CD4-positive, alpha-beta T cell (primary cell): ENCODE data around the gene DDX31. TPM values are rescaled to one million over a fixed set of nuclear protein-coding genes. Genes with fewer than 3 reads are reported as not detected.
A peak's percentile ranks its signal among the peaks of the same experiment; 100 is the strongest.

Source experiments
- ATAC-seq: fragments of 200-7000 bp; cut with Tn5 transposase; one replicate; pipeline ENCODE4 v1.10.0; 2022; ENCODE audit warnings: mild to moderate bottlenecking; ENCODE audit not compliant: poor library complexity
- CTCF ChIA-PET: fragments of 350-600 bp; sonication (Branson Sonifier 250); formaldehyde crosslinking; loops from one replicate; lab custom pipeline; 2021; ENCODE audit warnings: antibody characterized with exemption, inconsistent platforms; lab: Charles Lee
- POLR2A ChIA-PET: fragments of 350-600 bp; sonication (Branson Sonifier 250); formaldehyde crosslinking; loops from one replicate; lab custom pipeline; 2021; ENCODE audit warnings: antibody characterized with exemption, inconsistent platforms; lab: Charles Lee
- DNase-seq, 14 experiments: peaks; one replicate each; pipeline ENCODE4 v3.0.0-alpha.2; 2013 to 2020; ENCODE audit warnings: mixed read lengths in 2 of 14
- H3K27ac ChIP-seq, 2 donors: one replicate each; pipeline versions ENCODE4 v1.5.1 to v1.7.0; 2013; ENCODE audit warnings: low read length in 2 of 2, low read depth in 1 of 2, mild to moderate bottlenecking in 1 of 2
- H3K27me3 ChIP-seq, 2 experiments: 1 replicate in 1 of 2; 2 replicates in 1 of 2; pipeline versions ENCODE4 v1.6.1 to v1.7.0; 2013; ENCODE audit warnings: low read length in 2 of 2, control low read depth in 1 of 2, mild to moderate bottlenecking in 1 of 2, moderate library complexity in 1 of 2; ENCODE audit not compliant: insufficient read depth in 2 of 2, control insufficient read depth in 1 of 2
- H3K36me3 ChIP-seq: one replicate; pipeline ENCODE4 v1.6.1; 2013; ENCODE audit warnings: low read length, control low read depth; ENCODE audit not compliant: insufficient read depth
- H3K4me1 ChIP-seq: one replicate; pipeline ENCODE4 v1.6.1; 2013; ENCODE audit warnings: low read length, control low read depth; ENCODE audit not compliant: insufficient read depth
- H3K4me3 ChIP-seq: one replicate; pipeline ENCODE4 v1.5.1; 2013; ENCODE audit warnings: mild to moderate bottlenecking, low read length, moderate library complexity
- H3K9me3 ChIP-seq, 2 experiments: 1 replicate in 1 of 2; 2 replicates in 1 of 2; pipeline versions ENCODE4 v1.6.1 to v1.7.0; 2013; ENCODE audit warnings: low read length in 2 of 2, mild to moderate bottlenecking in 2 of 2, control low read depth in 1 of 2, moderate library complexity in 1 of 2; ENCODE audit not compliant: control insufficient read depth in 1 of 2, insufficient read depth in 1 of 2
- H3K27ac Mint-ChIP-seq: one replicate; pipeline ENCODE4 v1.8.0; 2020; ENCODE audit warnings: mixed read lengths
- H3K27me3 Mint-ChIP-seq: one replicate; pipeline ENCODE4 v1.8.0; 2021; ENCODE audit warnings: mixed read lengths
- H3K36me3 Mint-ChIP-seq: one replicate; pipeline ENCODE4 v1.8.0; 2021; ENCODE audit warnings: low read depth, mixed read lengths
- H3K4me1 Mint-ChIP-seq: one replicate; pipeline ENCODE4 v1.8.0; 2021; ENCODE audit warnings: low read depth, mixed read lengths
- H3K4me3 Mint-ChIP-seq: one replicate; pipeline ENCODE4 v1.8.0; 2020; ENCODE audit warnings: mild to moderate bottlenecking, mixed read lengths
- H3K9me3 Mint-ChIP-seq: one replicate; pipeline ENCODE4 v1.8.0; 2020; ENCODE audit warnings: mixed read lengths
- CTCF ChIP-seq: fragments of 200-600 bp; IDR thresholded peaks from one replicate; pipeline ENCODE4 v1.8.0; 2022; ENCODE audit warnings: antibody characterized with exemption, mild to moderate bottlenecking
- intact Hi-C, 2 experiments: fragments of 100-400 bp; cut with DNase I in 1 of 2; cut with micrococcal nuclease in 1 of 2; formaldehyde crosslinking; loops; one replicate each; pipeline versions ENCODE4 v1.15.1 to v1.9.0; 2023 to 2025; cut with DNase I, micrococcal nuclease
- total RNA-seq, 174 experiments: library from RNA in 2 of 174; stranded (reverse) in 2 of 174; gene quantifications; one replicate each; pipeline ENCODE4 v1.2.3 and lab custom pipeline; 2021 to 2026

DDX31 gene
- total RNA-seq, 2 experiments from 2014 or later, result 11.0 to 11.3 TPM

GRCh38 chr9:132673355-132673754, 3.6 kb upstream of the DDX31 start:
- peak overlapping the region; percentile 28 for H3K4me3 Mint-ChIP-seq
- POLR2A ChIA-PET, result no interaction called here
- DNase-seq, result peak in 2 of 14 experiments; percentile 42 to 57

GRCh38 chr9:132672413-132672690, 2.6 kb upstream of the DDX31 start:
- TF ChIP-seq CTCF, result no peak
- H3K4me3 Mint-ChIP-seq, result peak overlapping the region; percentile 98
- H3K9me3 Mint-ChIP-seq, result no peaks in the 10 kb centered on the region
- ChIA-PET CTCF (no interaction called here), POLR2A (no interaction called here)
- intact Hi-C loops, result loop anchor here (5.0 to 10.0 kb wide), 4 partner anchors 100 to 1548 kb away; partner anchors contain the start of genes CFAP77 (in 1 of the 2), NUP214 (in 1 of the 2) and SURF6 (in 1 of the 2)
- H3K4me1 Mint-ChIP-seq, result peaks cover 63% of the 10 kb centered on the region
- Histone ChIP-seq H3K27ac (no peak overlapping the region), H3K4me1 (peaks cover 32% of the 10 kb centered on the region), H3K36me3 (no peaks in the 10 kb centered on the region), H3K9me3 (no peaks in the 10 kb centered on the region), H3K4me3 (no peak overlapping the region), H3K27me3 (no peaks in the 10 kb centered on the region)
- no peak for ATAC-seq
- no peak for DNase-seq
- no peaks in the 10 kb centered on the region for H3K27me3 Mint-ChIP-seq
- peaks cover 12% of the 10 kb centered on the region for H3K36me3 Mint-ChIP-seq
- peak overlapping the region; percentile 92 for H3K27ac Mint-ChIP-seq

More at GRCh38 chr9:132673355-132673754, 3.6 kb upstream of the DDX31 start:
- Mint-ChIP-seq H3K36me3 (peaks cover 22% of the 10 kb centered on the region), H3K4me1 (peaks cover 56% of the 10 kb centered on the region), H3K27me3 (no peaks in the 10 kb centered on the region), H3K9me3 (no peaks in the 10 kb centered on the region), H3K27ac (peak overlapping the region; percentile 2)
- Histone ChIP-seq H3K36me3 (peaks cover 7% of the 10 kb centered on the region), H3K4me1 (peaks cover 32% of the 10 kb centered on the region), H3K27ac (no peak overlapping the region), H3K9me3 (no peaks in the 10 kb centered on the region), H3K27me3 (no peaks in the 10 kb centered on the region), H3K4me3 (no peak overlapping the region)
- CTCF ChIA-PET, result interaction anchor here (0.6 kb wide), 1 partner anchor 352 kb away, joined by 3 read pairs; no protein-coding TSS in a partner anchor
- no peak for TF ChIP-seq CTCF
- intact Hi-C loops, result loop anchor here (5.0 to 10.0 kb wide), 4 partner anchors 99 to 1549 kb away; partner anchors contain the start of genes CFAP77 (in 1 of the 2), NUP214 (in 1 of the 2) and SURF6 (in 1 of the 2)
- no peak for ATAC-seq

- H3K27me3 Mint-ChIP-seq, result no peaks in the 10 kb centered on the region
- H3K4me3 ChIP-seq, result peak overlapping the region; percentile 100
- peaks cover 60% of the 10 kb centered on the region for H3K4me1 Mint-ChIP-seq
- no peaks in the 10 kb centered on the region for H3K36me3 ChIP-seq
- no peaks in the 10 kb centered on the region for H3K27me3 ChIP-seq
- no peak for DNase-seq
- H3K4me3 Mint-ChIP-seq, result peak overlapping the region; percentile 98
- H3K4me1 ChIP-seq, result peaks cover 32% of the 10 kb centered on the region
- ChIA-PET CTCF (no interaction called here), POLR2A (no interaction called here)
- no peaks in the 10 kb centered on the region for H3K9me3 Mint-ChIP-seq
- peak overlapping the region; percentile 92 for H3K27ac Mint-ChIP-seq
- H3K27ac ChIP-seq, result peak overlapping the region; percentile 44 to 97
- intact Hi-C loops, result loop anchor here (2.0 to 10.0 kb wide), 6 partner anchors 100 to 1547 kb away; partner anchors contain the start of genes AK8 (in 1 of the 2), CFAP77 (in 1 of the 2), NUP214 (in 1 of the 2) and SPACA9 (in 1 of the 2)
- no peaks in the 10 kb centered on the region for H3K9me3 ChIP-seq
- ATAC-seq, result no peak
- H3K36me3 Mint-ChIP-seq, result peaks cover 8% of the 10 kb centered on the region
- no peak for TF ChIP-seq CTCF
Measured at GRCh38 chr9:132671620-132672412, 2.0 kb upstream of the DDX31 start.
